IPS-18a (cell line): Measurements from ENCODE around the gene POMP.
"Not testable (repeated sequence)": the region's sequence is repeated elsewhere in the genome, so short reads cannot be mapped to it uniquely, and the experiment has no call there.

ENCODE experiments used
- H3K27ac ChIP-seq: one replicate; pipeline ENCODE4 v1.5.1; 2013; ENCODE audit warnings: low read length
- H3K27me3 ChIP-seq: one replicate; pipeline ENCODE4 v1.6.1; 2013; ENCODE audit warnings: mild to moderate bottlenecking, low read length; ENCODE audit not compliant: control insufficient read depth, insufficient read depth
- H3K36me3 ChIP-seq: one replicate; pipeline ENCODE4 v1.6.1; 2013; ENCODE audit warnings: low read depth, low read length; ENCODE audit not compliant: control insufficient read depth
- H3K4me1 ChIP-seq: one replicate; pipeline ENCODE4 v1.6.1; 2013; ENCODE audit warnings: low read depth, low read length; ENCODE audit not compliant: control insufficient read depth
- H3K4me3 ChIP-seq: one replicate; pipeline ENCODE4 v1.5.1; 2013; ENCODE audit warnings: low read length
- H3K9ac ChIP-seq: one replicate; pipeline ENCODE4 v1.6.1; 2013; ENCODE audit warnings: mild to moderate bottlenecking, low read length, moderate library complexity
- H3K9me3 ChIP-seq: one replicate; pipeline ENCODE4 v1.6.1; 2013; ENCODE audit warnings: low read depth, low read length; ENCODE audit not compliant: control insufficient read depth

POMP gene

GRCh38 chr13:28671126-28671792 is 12.3 kb downstream of the POMP start:
- H3K9me3 ChIP-seq, result no peaks in the 10 kb centered on the region
- H3K4me1 ChIP-seq, result no peaks in the 10 kb centered on the region
- H3K4me3 ChIP-seq, result no peak overlapping the region
- no peak overlapping the region for H3K9ac ChIP-seq
- H3K27ac ChIP-seq, result no peak overlapping the region
- peaks cover 92% of the 10 kb centered on the region for H3K36me3 ChIP-seq
- no peaks in the 10 kb centered on the region for H3K27me3 ChIP-seq

DNA sequence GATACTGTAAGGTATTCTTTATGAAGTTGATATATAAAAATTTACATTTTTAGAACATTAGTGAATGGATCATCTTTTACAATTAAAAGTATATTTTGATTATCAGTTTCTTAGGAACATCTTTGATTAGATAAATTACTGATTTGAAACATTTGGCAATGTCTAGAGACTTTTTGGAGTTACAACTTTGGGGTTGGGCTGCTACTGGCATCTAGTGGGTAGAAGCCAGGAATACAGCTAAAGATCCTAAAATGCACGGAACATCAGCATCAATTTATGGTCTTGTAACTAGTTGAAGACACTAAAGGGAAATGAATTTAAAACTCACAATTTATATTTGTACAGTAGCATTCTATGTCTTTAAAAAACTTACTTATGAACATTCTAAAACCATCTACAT is 19.9 kb downstream of the POMP start:
- Histone ChIP-seq H3K4me1 (no peaks in the 10 kb centered on the region), H3K9me3 (no peaks in the 10 kb centered on the region), H3K4me3 (no peak overlapping the region), H3K36me3 (peaks cover 48% of the 10 kb centered on the region), H3K27ac (no peak overlapping the region), H3K9ac (no peak overlapping the region), H3K27me3 (no peaks in the 10 kb centered on the region)

GRCh38 chr13:28679628-28680027 is 20.7 kb downstream of the POMP start:
- Histone ChIP-seq H3K36me3 (peaks cover 42% of the 10 kb centered on the region), H3K27me3 (no peaks in the 10 kb centered on the region), H3K4me3 (no peak overlapping the region), H3K9me3 (no peaks in the 10 kb centered on the region), H3K27ac (no peak overlapping the region), H3K9ac (no peak overlapping the region), H3K4me1 (peaks cover 2% of the 10 kb centered on the region)

DNA sequence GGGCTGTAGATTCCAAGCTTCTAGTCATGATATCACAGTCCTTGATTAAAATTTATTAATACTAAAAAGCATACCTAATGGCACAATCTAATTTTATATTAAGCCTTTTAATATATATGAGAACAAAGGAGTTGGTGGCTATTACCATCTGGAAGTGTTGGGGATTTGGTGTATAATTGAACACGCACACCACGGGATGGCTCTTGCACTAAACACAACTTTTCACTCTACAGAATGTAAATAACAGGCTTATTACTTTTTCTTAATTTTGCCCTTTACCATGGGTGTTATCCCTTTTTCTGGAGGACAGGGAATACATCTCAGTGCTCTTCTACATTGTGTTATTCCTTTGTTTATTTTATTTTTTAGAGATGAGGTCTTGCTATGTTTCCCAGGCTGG is 21.6 kb downstream of the POMP start:
- Histone ChIP-seq H3K27ac (no peak overlapping the region), H3K9me3 (no peaks in the 10 kb centered on the region), H3K4me1 (peaks cover 5% of the 10 kb centered on the region)

GRCh38 chr13:28683169-28683568 is 24.2 kb downstream of the POMP start:
- not testable (repeated sequence) for H3K27me3 ChIP-seq, H3K36me3 ChIP-seq, H3K27ac ChIP-seq, H3K4me1 ChIP-seq, H3K4me3 ChIP-seq, H3K9ac ChIP-seq, H3K9me3 ChIP-seq

More for the DNA sequence above, 21.6 kb downstream of the POMP start:
- no peak overlapping the region for H3K4me3 ChIP-seq
- peaks cover 33% of the 10 kb centered on the region for H3K36me3 ChIP-seq
- H3K9ac ChIP-seq, result no peak overlapping the region
- H3K27me3 ChIP-seq, result no peaks in the 10 kb centered on the region

DNA sequence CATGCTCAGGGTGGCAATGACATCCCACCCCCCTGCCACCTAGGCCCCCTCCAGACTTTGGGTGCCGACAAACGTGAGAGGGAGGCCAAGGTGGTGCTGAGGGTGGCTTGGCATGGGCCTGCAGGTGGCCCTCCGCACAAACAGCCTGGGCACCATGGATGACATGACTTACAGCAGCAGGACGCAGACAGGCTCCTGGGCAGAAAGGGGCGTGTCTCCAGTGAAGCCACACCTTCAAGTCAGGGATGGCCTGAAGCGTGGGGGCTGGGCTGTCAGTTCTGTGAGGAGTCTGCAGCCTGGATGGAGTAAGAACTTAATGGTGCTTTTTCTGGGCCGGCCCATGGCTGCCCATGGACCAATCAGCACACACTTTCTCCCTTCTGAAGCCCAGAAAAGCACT is 25.3 kb downstream of the POMP start:
- no peak overlapping the region for H3K27ac ChIP-seq
- H3K4me3 ChIP-seq, result no peak overlapping the region
- peaks cover 5% of the 10 kb centered on the region for H3K4me1 ChIP-seq
- H3K27me3 ChIP-seq, result no peaks in the 10 kb centered on the region
- peaks cover 3% of the 10 kb centered on the region for H3K36me3 ChIP-seq
- no peaks in the 10 kb centered on the region for H3K9me3 ChIP-seq
- no peak overlapping the region for H3K9ac ChIP-seq

DNA sequence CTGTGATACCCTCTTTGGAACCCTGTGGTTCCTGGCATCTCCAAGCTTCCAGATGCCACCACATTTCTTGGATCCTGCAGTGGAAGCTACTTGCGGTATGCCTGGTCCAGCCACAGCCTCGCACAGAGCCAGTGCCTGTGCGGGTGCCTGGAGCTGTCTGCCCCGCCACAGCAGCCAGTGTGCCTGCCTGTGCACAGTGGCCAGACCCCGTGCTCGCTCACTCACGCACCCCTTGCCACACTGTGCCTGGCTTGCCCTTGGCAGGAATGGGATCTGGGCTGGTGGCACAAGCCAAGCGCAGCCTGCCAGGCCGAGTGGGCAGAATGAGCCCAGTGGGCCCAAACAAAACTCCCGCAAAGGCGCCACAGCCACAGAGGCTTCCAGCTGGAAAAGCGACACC is 26.2 kb downstream of the POMP start:
- H3K9me3 ChIP-seq, result no peaks in the 10 kb centered on the region
- no peak overlapping the region for H3K27ac ChIP-seq
- no peaks in the 10 kb centered on the region for H3K36me3 ChIP-seq
- H3K27me3 ChIP-seq, result no peaks in the 10 kb centered on the region
- peaks cover 5% of the 10 kb centered on the region for H3K4me1 ChIP-seq
- H3K9ac ChIP-seq, result no peak overlapping the region
- H3K4me3 ChIP-seq, result no peak overlapping the region

- H3K9me3 ChIP-seq, result no peaks in the 10 kb centered on the region
- H3K4me3 ChIP-seq, result no peak overlapping the region
- no peak overlapping the region for H3K27ac ChIP-seq
- no peaks in the 10 kb centered on the region for H3K27me3 ChIP-seq
- no peaks in the 10 kb centered on the region for H3K36me3 ChIP-seq
- no peak overlapping the region for H3K9ac ChIP-seq
- peaks cover 5% of the 10 kb centered on the region for H3K4me1 ChIP-seq
Observed at GRCh38 chr13:28685892-28686291, 27.0 kb downstream of the POMP start.

DNA sequence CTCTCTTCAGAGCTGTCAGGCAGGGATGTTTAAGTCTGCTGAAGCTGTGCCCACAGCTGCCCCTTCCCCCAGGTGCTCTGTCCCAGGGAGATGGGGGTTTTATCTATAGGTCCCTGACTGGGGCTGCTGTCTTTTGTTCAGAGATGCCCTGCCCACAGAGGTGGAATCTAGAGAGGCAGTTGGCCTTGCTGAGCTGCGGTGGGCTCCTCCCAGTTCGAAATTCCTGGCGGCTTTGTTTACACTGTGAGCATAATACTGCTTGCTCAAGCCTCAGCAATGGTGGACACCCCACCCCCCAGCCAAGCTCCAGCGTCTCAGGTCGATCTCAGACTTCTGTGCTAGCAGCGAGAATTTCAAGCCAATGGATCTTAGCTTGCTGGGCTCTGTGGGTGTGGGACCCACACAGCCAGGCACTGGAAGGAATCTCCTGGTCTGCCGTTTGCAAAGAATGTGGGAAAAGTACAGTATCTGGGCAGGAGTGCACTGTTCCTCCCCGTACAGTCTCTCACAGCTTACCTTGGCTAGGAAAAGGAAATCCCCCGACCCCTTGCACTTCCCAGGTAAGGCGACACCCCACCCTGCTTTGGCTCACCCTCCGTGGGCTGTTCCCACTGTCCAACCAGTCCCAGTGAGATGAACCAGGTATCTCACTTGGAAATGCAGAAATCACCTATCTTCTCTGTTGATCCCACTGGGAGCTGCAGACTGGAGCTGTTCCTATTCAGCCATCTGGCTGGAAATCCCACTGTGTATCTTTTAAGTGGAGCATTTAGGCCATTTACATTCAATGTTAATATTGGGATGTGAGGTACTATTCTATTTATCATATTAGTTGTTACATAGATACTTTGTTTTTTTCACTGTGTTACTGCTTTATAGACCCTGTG is 34.9 kb downstream of the POMP start:
- not testable (repeated sequence) for H3K9me3 ChIP-seq, H3K9ac ChIP-seq, H3K36me3 ChIP-seq, H3K27me3 ChIP-seq, H3K27ac ChIP-seq
- Histone ChIP-seq H3K4me3 (peak overlapping the region; percentile 29), H3K4me1 (peaks cover 12% of the 10 kb centered on the region)

- Histone ChIP-seq H3K4me1 (peaks cover 12% of the 10 kb centered on the region), H3K9me3 (no peaks in the 10 kb centered on the region), H3K36me3 (no peaks in the 10 kb centered on the region), H3K27ac (no peak overlapping the region), H3K9ac (no peak overlapping the region), H3K27me3 (no peaks in the 10 kb centered on the region), H3K4me3 (no peak overlapping the region)
Observed at GRCh38 chr13:28697441-28697840, 38.5 kb downstream of the POMP start.

DNA sequence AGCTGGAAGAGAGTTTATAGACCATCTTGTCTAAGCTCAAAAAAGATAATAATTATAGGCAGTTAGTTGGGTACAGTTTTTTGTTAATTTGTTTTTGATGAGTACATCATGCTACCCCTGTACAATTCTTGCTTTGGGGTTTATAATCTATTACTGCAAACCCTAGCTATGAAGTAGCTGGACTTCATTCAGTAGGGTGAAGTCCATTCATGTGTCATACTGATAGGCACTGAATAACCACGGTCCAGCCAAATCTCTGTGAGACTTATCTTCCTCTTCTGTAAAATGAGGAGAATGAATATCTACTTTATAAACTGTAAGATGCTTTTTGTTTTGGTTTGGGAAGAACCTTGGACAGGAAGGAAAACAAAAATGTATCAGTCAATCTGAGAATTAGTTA is 40.3 kb downstream of the POMP start:
- no peaks in the 10 kb centered on the region for H3K27me3 ChIP-seq
- H3K4me1 ChIP-seq, result peaks cover 5% of the 10 kb centered on the region
- H3K36me3 ChIP-seq, result no peaks in the 10 kb centered on the region
- H3K9ac ChIP-seq, result no peak overlapping the region
- H3K4me3 ChIP-seq, result no peak overlapping the region
- no peaks in the 10 kb centered on the region for H3K9me3 ChIP-seq
- no peak overlapping the region for H3K27ac ChIP-seq

- H3K4me3 ChIP-seq, result no peak overlapping the region
- H3K9me3 ChIP-seq, result no peaks in the 10 kb centered on the region
- no peak overlapping the region for H3K9ac ChIP-seq
- H3K36me3 ChIP-seq, result no peaks in the 10 kb centered on the region
- no peak overlapping the region for H3K27ac ChIP-seq
- H3K4me1 ChIP-seq, result no peaks in the 10 kb centered on the region
- H3K27me3 ChIP-seq, result no peaks in the 10 kb centered on the region
Observed at GRCh38 chr13:28704282-28704681, 45.4 kb downstream of the POMP start.
